ENCODE data around the gene CHST8.

CHST8 gene

GRCh38 chr19:33714149-33714548 is 92.4 kb downstream of the CHST8 start:
- DNase-seq (ENCODE audit: low spot score), result no peak

- DNase-seq (ENCODE audit: low spot score), result peak; percentile 35
Observed at GRCh38 chr19:33715462-33715861, 93.7 kb downstream of the CHST8 start.

GRCh38 chr19:33717878-33718277 is 96.1 kb downstream of the CHST8 start:
- no peak for DNase-seq (ENCODE audit: low spot score)

- DNase-seq (ENCODE audit: low spot score), result no peak
Observed at GRCh38 chr19:33718651-33719254, 97.0 kb downstream of the CHST8 start.

GRCh38 chr19:33719366-33720154 is 97.8 kb downstream of the CHST8 start:
- no peak for DNase-seq (ENCODE audit: low spot score)

GRCh38 chr19:33720155-33720493 is 98.4 kb downstream of the CHST8 start:
- DNase-seq (ENCODE audit: low spot score), result no peak

- DNase-seq (ENCODE audit: low spot score), result no peak
Observed at GRCh38 chr19:33720691-33721682, 99.2 kb downstream of the CHST8 start.

- DNase-seq (ENCODE audit: low spot score), result no peak
Observed at GRCh38 chr19:33721735-33722297, 100.1 kb downstream of the CHST8 start.

GRCh38 chr19:33722456-33723239 is 100.9 kb downstream of the CHST8 start:
- no peak for DNase-seq (ENCODE audit: low spot score)

GRCh38 chr19:33723512-33723911 is 101.8 kb downstream of the CHST8 start:
- no peak for DNase-seq (ENCODE audit: low spot score)

GRCh38 chr19:33724021-33724720 is 102.4 kb downstream of the CHST8 start:
- DNase-seq (ENCODE audit: low spot score), result no peak

GRCh38 chr19:33724721-33725060 is 102.9 kb downstream of the CHST8 start:
- DNase-seq (ENCODE audit: low spot score), result no peak

- no peak for DNase-seq (ENCODE audit: low spot score)
Observed at GRCh38 chr19:33725567-33725966, 103.8 kb downstream of the CHST8 start.

GRCh38 chr19:33726756-33727155 is 105.0 kb downstream of the CHST8 start:
- no peak for DNase-seq (ENCODE audit: low spot score)

GRCh38 chr19:33727331-33727998 is 105.7 kb downstream of the CHST8 start:
- DNase-seq (ENCODE audit: low spot score), result no peak

GRCh38 chr19:33728141-33728540 is 106.4 kb downstream of the CHST8 start:
- no peak for DNase-seq (ENCODE audit: low spot score)

- no peak for DNase-seq (ENCODE audit: low spot score)
Observed at GRCh38 chr19:33730858-33731607, 109.3 kb downstream of the CHST8 start.

- DNase-seq (ENCODE audit: low spot score), result no peak
Observed at GRCh38 chr19:33731881-33732280, 110.1 kb downstream of the CHST8 start.

- DNase-seq (ENCODE audit: low spot score), result peak; percentile 60
Observed at GRCh38 chr19:33734913-33735312, 113.2 kb downstream of the CHST8 start.

GRCh38 chr19:33736158-33736557 is 114.4 kb downstream of the CHST8 start:
- DNase-seq (ENCODE audit: low spot score), result no peak
